Measurements from ENCODE around the gene BCL11B.

The BCL11B gene

DNA sequence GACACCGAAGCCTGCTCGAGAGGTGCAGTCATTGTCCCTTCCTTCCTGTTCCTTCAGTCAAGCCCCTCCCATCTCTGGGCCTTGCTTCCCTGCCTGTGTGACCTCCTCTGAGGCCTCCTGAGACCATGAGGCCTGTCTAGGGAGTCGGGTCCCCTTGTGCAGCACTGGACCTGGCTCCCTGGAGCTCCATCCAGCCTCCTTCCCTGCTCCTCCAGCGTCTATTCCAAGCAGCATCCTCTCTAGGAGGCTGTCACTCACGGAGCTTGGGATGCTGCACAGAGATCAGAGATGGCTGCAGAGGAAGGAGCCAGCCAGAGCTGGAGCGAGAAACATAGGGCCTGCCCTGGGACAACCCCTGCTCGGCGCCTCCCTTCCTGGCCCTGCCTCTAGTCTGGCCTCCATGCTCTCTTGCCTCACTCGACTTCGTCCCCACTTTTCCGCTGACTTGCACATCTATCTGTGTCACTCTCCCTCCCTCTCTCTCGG is 142.7 kb downstream of the BCL11B start:
- no peaks in the 10 kb centered on the region for H3K36me3 ChIP-seq (ENCODE audit: control insufficient read depth, insufficient read depth, low read length)
- peaks cover 7% of the 10 kb centered on the region for H3K4me1 ChIP-seq (ENCODE audit: control insufficient read depth, insufficient read depth, low read length, poor library complexity, severe bottlenecking)
- H3K4me3 ChIP-seq (ENCODE audit: extremely low read depth, insufficient read depth, low read length, poor library complexity, severe bottlenecking) = no peak overlapping the region
- H3K27ac ChIP-seq (ENCODE audit: low read depth, low read length, severe bottlenecking) = no peak overlapping the region
- no peaks in the 10 kb centered on the region for H3K9me3 ChIP-seq (ENCODE audit: control insufficient read depth, low read length)
- 83 to 93% methylated on average over 11 to 12 of the region's 12 CpGs for WGBS, 2 experiments (ENCODE audit: insufficient coverage in 2 of 2)

DNA sequence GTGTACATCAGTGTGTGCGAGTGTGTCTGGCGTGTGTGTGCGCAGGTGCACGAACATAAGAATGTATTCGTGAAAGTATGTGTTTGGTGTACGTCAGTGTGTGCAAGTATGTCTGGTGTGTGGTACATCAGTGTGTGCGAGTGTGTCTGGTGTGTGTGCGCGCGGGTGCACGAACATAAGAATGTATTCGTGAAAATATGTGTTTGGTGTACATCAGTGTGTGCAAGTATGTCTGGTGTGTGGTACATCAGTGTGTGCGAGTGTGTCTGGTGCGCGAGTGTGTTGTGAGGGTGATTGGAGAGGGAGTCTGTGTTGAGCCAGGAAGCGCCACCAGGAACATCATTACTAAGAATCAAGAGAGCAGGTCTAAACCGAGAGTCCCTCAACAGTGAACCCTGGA is 143.8 kb downstream of the BCL11B start:
- Histone ChIP-seq H3K4me1 (ENCODE audit: control insufficient read depth, insufficient read depth, low read length, poor library complexity, severe bottlenecking) (peaks cover 6% of the 10 kb centered on the region), H3K36me3 (ENCODE audit: control insufficient read depth, insufficient read depth, low read length) (no peaks in the 10 kb centered on the region), H3K4me3 (ENCODE audit: extremely low read depth, insufficient read depth, low read length, poor library complexity, severe bottlenecking) (no peak overlapping the region), H3K27ac (ENCODE audit: low read depth, low read length, severe bottlenecking) (no peak overlapping the region), H3K9me3 (ENCODE audit: control insufficient read depth, low read length) (no peaks in the 10 kb centered on the region)
- WGBS, 2 experiments (ENCODE audit: insufficient coverage in 2 of 2) = 92 to 93% methylated on average over 13 to 14 of the region's 17 CpGs

DNA sequence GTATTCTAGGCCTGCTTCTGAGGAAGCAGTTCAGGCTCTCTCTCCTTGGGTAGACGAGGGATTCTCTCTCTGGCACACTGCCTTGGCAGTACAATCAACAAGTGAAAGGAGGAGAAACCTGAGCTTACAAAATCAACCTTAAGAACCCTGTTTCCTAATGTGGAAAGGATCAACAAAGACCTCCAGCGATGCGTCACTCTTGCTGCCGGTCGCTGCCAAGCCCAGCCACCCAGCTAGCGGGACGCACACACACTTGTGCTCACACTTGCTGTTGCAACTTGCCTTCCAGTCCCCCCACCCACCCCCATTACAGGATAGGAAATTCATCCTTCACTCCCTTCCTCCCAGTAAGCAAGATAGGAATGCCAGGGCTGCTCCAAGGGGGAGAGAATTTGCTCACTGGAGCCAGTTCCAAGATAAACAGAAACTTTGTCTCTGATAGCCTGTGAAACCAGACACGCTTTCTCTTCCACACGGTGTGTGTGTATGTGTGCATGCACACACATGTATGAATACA is 144.3 kb downstream of the BCL11B start:
- Histone ChIP-seq H3K9me3 (ENCODE audit: control insufficient read depth, low read length) (no peaks in the 10 kb centered on the region), H3K4me1 (ENCODE audit: control insufficient read depth, insufficient read depth, low read length, poor library complexity, severe bottlenecking) (peaks cover under 1% of the 10 kb centered on the region), H3K4me3 (ENCODE audit: extremely low read depth, insufficient read depth, low read length, poor library complexity, severe bottlenecking) (no peak overlapping the region), H3K36me3 (ENCODE audit: control insufficient read depth, insufficient read depth, low read length) (no peaks in the 10 kb centered on the region), H3K27ac (ENCODE audit: low read depth, low read length, severe bottlenecking) (no peak overlapping the region)
- WGBS, 2 experiments (ENCODE audit: insufficient coverage in 2 of 2) = 74 to 78% methylated on average over 8 of the region's 9 CpGs

GRCh38 chr14:99125616-99126431 is 146.2 kb downstream of the BCL11B start:
- no peak overlapping the region for H3K27ac ChIP-seq (ENCODE audit: low read depth, low read length, severe bottlenecking)
- WGBS, 2 experiments (ENCODE audit: insufficient coverage in 2 of 2) = 86 to 92% methylated on average over 2 of the region's 4 CpGs
- no peaks in the 10 kb centered on the region for H3K9me3 ChIP-seq (ENCODE audit: control insufficient read depth, low read length)

DNA sequence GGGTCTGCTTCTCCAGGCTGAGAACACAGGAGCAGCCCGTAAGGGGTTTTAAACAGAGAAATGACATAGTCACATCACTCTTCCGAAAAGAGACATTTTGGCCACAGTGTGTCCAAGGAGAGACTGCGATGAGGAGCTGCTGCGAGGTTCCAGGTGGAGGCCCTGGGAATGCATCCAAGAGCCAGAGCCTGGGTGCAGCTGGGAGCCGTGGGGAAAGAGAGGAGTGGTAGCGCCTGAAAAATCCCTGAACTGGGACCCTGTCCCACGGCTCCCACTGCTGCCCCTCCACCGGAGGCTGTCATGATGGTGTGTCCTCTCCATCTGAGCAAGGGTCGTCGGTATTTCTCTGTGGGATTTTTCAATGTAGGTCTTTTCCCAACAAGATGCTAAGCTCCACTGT is 146.9 kb downstream of the BCL11B start:
- no peaks in the 10 kb centered on the region for H3K9me3 ChIP-seq (ENCODE audit: control insufficient read depth, low read length)
- no peaks in the 10 kb centered on the region for H3K4me1 ChIP-seq (ENCODE audit: control insufficient read depth, insufficient read depth, low read length, poor library complexity, severe bottlenecking)
- H3K4me3 ChIP-seq (ENCODE audit: extremely low read depth, insufficient read depth, low read length, poor library complexity, severe bottlenecking) = no peak overlapping the region
- H3K27ac ChIP-seq (ENCODE audit: low read depth, low read length, severe bottlenecking) = no peak overlapping the region
- no peaks in the 10 kb centered on the region for H3K36me3 ChIP-seq (ENCODE audit: control insufficient read depth, insufficient read depth, low read length)
- 94% methylated on average over 10 of the region's 10 CpGs for WGBS, 2 experiments (ENCODE audit: insufficient coverage in 2 of 2)

More at GRCh38 chr14:99125616-99126431, 146.2 kb downstream of the BCL11B start:
- H3K4me3 ChIP-seq (ENCODE audit: extremely low read depth, insufficient read depth, low read length, poor library complexity, severe bottlenecking) = no peak overlapping the region
- no peaks in the 10 kb centered on the region for H3K36me3 ChIP-seq (ENCODE audit: control insufficient read depth, insufficient read depth, low read length)
- H3K4me1 ChIP-seq (ENCODE audit: control insufficient read depth, insufficient read depth, low read length, poor library complexity, severe bottlenecking) = no peaks in the 10 kb centered on the region

GRCh38 chr14:99124482-99125105 is 147.4 kb downstream of the BCL11B start:
- Histone ChIP-seq H3K4me3 (ENCODE audit: extremely low read depth, insufficient read depth, low read length, poor library complexity, severe bottlenecking) (no peak overlapping the region), H3K9me3 (ENCODE audit: control insufficient read depth, low read length) (no peaks in the 10 kb centered on the region), H3K36me3 (ENCODE audit: control insufficient read depth, insufficient read depth, low read length) (no peaks in the 10 kb centered on the region), H3K4me1 (ENCODE audit: control insufficient read depth, insufficient read depth, low read length, poor library complexity, severe bottlenecking) (no peaks in the 10 kb centered on the region), H3K27ac (ENCODE audit: low read depth, low read length, severe bottlenecking) (no peak overlapping the region)
- 87 to 90% methylated on average over 10 of the region's 10 CpGs for WGBS, 2 experiments (ENCODE audit: insufficient coverage in 2 of 2)

GRCh38 chr14:99123208-99123870 is 148.7 kb downstream of the BCL11B start:
- Histone ChIP-seq H3K27ac (ENCODE audit: low read depth, low read length, severe bottlenecking) (no peak overlapping the region), H3K9me3 (ENCODE audit: control insufficient read depth, low read length) (no peaks in the 10 kb centered on the region), H3K36me3 (ENCODE audit: control insufficient read depth, insufficient read depth, low read length) (no peaks in the 10 kb centered on the region), H3K4me1 (ENCODE audit: control insufficient read depth, insufficient read depth, low read length, poor library complexity, severe bottlenecking) (no peaks in the 10 kb centered on the region), H3K4me3 (ENCODE audit: extremely low read depth, insufficient read depth, low read length, poor library complexity, severe bottlenecking) (no peak overlapping the region)
- WGBS, 2 experiments (ENCODE audit: insufficient coverage in 2 of 2) = 97 to 100% methylated on average over 4 to 6 of the region's 9 CpGs

- no peak overlapping the region for H3K27ac ChIP-seq (ENCODE audit: low read depth, low read length, severe bottlenecking)
- H3K4me3 ChIP-seq (ENCODE audit: extremely low read depth, insufficient read depth, low read length, poor library complexity, severe bottlenecking) = no peak overlapping the region
- no peaks in the 10 kb centered on the region for H3K9me3 ChIP-seq (ENCODE audit: control insufficient read depth, low read length)
- no peaks in the 10 kb centered on the region for H3K36me3 ChIP-seq (ENCODE audit: control insufficient read depth, insufficient read depth, low read length)
- 85 to 91% methylated on average over 15 to 16 of the region's 18 CpGs for WGBS, 2 experiments (ENCODE audit: insufficient coverage in 2 of 2)
- no peaks in the 10 kb centered on the region for H3K4me1 ChIP-seq (ENCODE audit: control insufficient read depth, insufficient read depth, low read length, poor library complexity, severe bottlenecking)
Measured at GRCh38 chr14:99122521-99123125, 149.4 kb downstream of the BCL11B start.

DNA sequence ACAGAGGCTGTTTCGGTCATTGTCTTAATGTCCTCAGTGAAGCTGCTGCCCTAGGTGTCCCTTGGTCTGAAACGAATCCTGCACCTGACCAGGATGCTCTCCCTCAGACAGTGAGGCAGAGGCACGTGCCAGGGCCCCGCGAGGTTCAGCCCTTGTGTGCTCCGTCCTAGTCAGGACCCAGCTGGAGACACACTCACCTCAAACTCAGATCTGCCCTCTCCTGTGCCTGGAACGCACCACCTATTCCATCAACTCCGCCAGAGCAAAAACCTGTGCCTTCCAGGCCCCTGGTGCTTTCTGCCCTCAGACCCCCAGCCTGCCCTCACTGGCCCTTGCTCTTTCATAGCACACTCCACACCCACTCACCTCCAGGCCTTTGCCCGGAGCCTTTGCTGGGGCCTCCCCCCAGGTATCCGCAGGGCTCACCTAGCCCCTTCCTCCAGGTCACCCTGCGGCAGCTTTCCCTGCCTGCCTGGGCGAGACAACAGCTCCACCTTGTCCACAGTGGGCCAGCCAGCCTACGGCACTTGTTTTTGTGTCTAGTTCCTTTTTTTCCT is 150.6 kb downstream of the BCL11B start:
- H3K4me1 ChIP-seq (ENCODE audit: control insufficient read depth, insufficient read depth, low read length, poor library complexity, severe bottlenecking) = no peaks in the 10 kb centered on the region
- no peaks in the 10 kb centered on the region for H3K36me3 ChIP-seq (ENCODE audit: control insufficient read depth, insufficient read depth, low read length)
- 93 to 97% methylated on average over 11 to 12 of the region's 13 CpGs for WGBS, 2 experiments (ENCODE audit: insufficient coverage in 2 of 2)
- no peaks in the 10 kb centered on the region for H3K9me3 ChIP-seq (ENCODE audit: control insufficient read depth, low read length)
- no peak overlapping the region for H3K4me3 ChIP-seq (ENCODE audit: extremely low read depth, insufficient read depth, low read length, poor library complexity, severe bottlenecking)
- H3K27ac ChIP-seq (ENCODE audit: low read depth, low read length, severe bottlenecking) = no peak overlapping the region
